ENCODE data around the gene PPP2R5C. TPM values are rescaled to one million over a fixed set of nuclear protein-coding genes. Genes with fewer than 3 reads are reported as not detected.

Gene PPP2R5C
- total and polyA plus RNA-seq, 9 of the 15 experiments (the other 6 are each of a cell fraction or from before 2014, with no cell fraction given) = 284 to 617 (median 395) TPM

GRCh38 chr14:101715210-101716076 is 46.1 kb upstream of the PPP2R5C start (continued):
- TF ChIP-seq ZNF609 (CRISPR knock-in tag; IDR thresholded peaks at IDR 0.05; ENCODE audit: borderline replicate concordance) (no peak), PHB (CRISPR knock-in tag; IDR thresholded peaks at IDR 0.05) (no peak), MCM7 (IDR thresholded peaks at IDR 0.05) (no peak), ZNF584 (CRISPR knock-in tag; IDR thresholded peaks at IDR 0.05; ENCODE audit: low read depth) (no peak), ZBTB33 (CRISPR knock-in tag; IDR thresholded peaks at IDR 0.05) (0 out of 2 replicates have a peak, but pooled peaks have one; percentile 18), MTA3 (IDR thresholded peaks at IDR 0.05; ENCODE audit: borderline replicate concordance) (0 out of 2 replicates have a peak, but pooled peaks have one; percentile 8), ZNF212 (CRISPR knock-in tag; IDR thresholded peaks at IDR 0.05) (no peak), DPF2 (IDR thresholded peaks at IDR 0.05) (0 out of 2 replicates have a peak, but pooled peaks have one; percentile 12), CGGBP1 (CRISPR knock-in tag; IDR thresholded peaks at IDR 0.05) (no peak), GTF2A2 (tag; IDR thresholded peaks at IDR 0.05) (no peak)
- TF ChIP-seq, protein P1, sequence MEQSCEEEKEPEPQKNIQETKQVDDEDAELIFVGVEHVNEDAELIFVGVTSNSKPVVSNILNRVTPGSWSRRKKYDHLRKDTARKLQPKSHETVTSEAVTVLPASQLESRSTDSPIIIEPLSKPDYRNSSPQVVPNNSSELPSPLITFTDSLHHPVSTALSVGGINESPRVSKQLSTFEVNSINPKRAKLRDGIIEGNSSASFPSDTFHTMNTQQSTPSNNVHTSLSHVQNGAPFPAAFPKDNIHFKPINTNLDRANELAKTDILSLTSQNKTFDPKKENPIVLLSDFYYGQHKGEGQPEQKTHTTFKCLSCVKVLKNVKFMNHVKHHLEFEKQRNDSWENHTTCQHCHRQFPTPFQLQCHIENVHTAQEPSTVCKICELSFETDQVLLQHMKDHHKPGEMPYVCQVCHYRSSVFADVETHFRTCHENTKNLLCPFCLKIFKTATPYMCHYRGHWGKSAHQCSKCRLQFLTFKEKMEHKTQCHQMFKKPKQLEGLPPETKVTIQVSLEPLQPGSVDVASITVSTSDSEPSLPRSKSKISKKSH (CRISPR knock-in tag; IDR thresholded peaks at IDR 0.05) = no peak
- TF ChIP-seq, protein P2, sequence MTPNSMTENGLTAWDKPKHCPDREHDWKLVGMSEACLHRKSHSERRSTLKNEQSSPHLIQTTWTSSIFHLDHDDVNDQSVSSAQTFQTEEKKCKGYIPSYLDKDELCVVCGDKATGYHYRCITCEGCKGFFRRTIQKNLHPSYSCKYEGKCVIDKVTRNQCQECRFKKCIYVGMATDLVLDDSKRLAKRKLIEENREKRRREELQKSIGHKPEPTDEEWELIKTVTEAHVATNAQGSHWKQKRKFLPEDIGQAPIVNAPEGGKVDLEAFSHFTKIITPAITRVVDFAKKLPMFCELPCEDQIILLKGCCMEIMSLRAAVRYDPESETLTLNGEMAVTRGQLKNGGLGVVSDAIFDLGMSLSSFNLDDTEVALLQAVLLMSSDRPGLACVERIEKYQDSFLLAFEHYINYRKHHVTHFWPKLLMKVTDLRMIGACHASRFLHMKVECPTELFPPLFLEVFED (CRISPR knock-in tag; conservative IDR thresholded peaks at IDR 0.05) = no peak
